GM18870 (cell line): ENCODE data around the gene PDE11A.

Source experiments
- ATAC-seq: cut with Tn5 transposase; IDR thresholded peaks from one replicate; pipeline ENCODE4 v1.9.1; 2021; ENCODE audit warnings: moderate library complexity; ENCODE audit not compliant: unreplicated experiment

The PDE11A gene

DNA sequence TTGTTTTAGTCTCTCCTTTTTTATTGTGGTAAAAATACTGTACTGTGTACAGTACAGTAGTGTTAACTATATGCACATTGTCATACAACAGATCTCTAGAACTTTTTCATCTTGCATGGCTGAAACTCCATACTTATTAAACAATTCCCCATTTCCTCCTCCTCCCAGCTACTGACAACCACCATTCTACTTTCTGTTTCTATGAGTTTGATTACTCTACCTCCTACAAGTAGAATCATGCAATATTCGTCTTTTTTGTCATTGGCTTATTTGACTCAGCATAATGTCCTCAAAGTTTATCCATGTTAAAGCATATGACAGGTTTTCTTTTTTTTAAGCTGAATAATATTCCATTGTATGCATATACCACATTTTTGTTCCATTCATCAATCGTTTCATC is 341.8 kb downstream of the PDE11A start:
- no peak for ATAC-seq

DNA sequence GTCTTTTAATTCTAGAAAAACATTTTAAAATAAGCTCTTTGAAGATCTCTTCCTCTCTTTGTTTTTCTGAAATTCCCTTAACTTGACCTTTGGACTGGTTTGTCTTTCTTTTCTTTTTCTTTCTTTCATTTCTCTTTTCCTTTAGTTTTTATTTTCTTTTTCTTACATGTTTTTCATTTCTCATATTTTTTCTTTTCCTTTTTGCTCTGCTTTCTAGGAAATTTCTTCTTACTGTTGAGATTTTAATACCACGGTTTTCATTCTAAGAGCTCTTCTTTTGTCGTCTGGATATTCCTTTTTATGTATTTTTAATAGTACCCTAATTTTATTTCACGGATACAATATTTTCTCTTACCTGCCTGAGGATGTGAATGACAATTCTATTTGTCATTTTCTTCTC is 342.2 kb downstream of the PDE11A start:
- no peak for ATAC-seq

DNA sequence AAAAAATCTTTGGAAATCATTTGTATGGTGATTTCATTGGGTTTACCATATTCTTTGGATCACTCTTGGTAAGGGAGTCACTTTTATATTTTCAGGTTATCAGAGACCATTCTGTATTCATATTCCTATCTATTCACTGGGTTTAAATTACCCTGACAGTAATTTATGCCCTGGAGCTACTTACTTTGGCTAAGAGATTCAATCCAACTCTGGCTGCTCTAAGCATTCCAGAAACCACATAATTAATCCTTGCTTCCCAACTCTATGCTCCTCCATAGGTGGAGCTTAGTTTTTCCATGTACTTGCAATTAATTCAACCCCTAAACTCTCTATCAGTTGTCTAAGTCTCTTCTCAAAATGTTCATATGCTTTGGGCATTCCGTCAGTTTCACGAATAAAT is 343.7 kb downstream of the PDE11A start:
- ATAC-seq, result no peak

DNA sequence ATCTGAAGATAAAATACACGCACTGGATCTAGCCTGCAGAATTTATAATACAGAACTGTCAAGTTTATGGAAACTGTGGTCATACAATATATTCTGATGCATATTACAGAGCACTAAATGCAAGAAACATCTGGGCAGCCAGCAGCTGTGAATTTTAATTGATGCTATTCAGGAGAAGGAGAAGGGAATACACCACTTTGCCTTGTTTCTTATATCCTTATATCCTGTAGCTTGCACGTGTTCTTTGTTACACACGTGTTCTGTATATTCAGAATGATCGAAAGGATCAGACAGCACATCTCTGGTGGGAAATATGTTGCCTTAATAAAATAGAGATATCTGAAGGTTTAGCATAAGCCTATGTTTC is 344.2 kb downstream of the PDE11A start:
- ATAC-seq, result no peak

DNA sequence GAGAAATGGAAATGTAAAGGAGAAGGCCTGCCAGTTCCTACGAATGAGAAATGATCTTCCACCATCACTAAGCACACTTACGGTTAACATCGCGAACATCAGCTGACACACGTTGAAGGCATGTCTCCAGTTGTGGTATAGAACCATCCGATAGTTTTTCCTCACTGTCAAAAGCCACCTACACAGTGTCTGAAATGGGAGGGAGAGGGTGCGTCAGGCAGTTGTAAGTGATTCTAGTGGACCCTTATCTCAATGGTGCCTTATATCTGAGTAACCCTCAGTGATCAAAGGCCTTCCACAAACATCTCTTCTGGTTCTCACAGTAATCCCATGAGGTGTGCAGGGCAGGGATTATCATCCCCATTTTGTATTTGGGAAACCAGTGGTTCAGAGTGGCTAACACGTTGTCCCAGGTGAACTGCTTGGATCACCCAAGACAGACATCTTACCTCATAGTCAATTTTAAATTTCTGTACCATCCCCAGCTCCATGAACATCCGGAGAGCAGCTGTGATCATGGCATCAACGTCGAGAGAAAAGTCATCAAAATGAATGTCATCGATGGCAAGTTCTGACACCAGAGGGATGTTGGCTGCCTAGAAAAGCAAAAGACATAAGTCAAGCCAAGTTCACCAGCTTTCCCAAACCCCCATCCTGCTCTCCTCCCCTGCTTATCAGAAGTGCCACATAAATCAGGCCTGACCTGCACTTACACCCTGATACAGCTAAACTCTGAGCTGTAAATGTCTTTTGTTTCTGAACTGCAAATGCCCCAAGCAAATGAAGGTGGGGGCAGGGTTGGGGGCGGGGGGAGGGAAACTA is 344.8 kb downstream of the PDE11A start:
- ATAC-seq, result no peak

DNA sequence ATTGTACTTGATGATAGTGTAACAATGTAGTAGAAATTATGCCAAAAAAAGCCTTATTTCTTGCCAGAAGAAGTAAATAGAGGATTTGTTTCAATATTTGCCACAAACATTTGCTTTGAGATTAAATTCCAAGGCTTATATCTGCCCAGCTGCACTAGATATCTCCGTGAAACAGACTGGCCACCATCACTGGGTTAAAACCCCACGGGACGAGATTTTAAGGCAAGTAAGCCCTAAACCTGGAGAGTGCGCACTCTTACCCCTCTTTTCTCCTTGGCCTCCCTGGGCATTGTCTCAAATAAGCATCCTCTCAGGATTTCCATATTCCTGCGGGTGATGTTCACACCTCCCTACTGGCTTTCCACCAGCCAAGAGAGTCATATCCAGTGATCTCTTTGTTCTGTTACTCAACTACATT is 345.6 kb downstream of the PDE11A start:
- ATAC-seq, result no peak

DNA sequence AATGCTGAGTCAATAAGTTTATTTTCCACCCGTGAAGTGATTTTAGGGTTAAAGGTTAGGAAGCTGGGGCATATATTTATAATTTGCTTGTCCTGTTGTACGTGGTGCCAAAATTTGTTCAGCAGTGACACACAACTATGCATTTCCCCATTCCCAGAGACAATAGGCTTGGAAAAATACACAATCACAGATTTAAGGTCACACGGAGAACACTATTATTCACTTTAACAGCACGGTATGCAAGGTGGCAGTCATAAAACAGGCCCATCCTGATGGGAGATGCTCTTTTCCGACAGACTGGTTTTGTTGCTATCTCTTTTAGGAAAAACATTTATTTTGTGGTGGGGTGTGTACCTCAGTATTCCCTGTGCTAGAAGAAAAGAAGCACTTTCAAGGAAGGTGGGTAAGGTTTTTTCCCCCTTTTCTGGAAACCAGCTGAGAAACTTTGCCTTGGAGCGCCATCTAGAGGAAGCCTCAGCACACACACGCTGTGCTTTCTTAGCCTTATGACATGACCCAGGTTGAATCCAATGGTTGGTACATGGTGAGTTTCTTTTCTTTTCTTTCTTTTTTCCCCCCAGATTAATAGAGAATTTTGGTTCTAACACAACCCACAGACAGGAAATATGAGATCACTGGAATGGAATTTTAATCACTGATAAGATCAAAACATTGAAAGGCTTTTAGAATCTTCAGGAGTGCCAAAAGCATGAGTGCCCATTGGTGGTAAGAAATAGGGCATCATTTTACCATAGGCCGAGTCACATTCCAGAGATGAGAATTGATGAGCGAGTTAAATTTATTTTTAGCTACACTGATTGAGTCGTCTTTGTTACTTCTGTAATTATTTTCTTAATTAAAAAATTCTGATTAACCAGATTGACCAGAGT is 347.9 kb downstream of the PDE11A start:
- ATAC-seq, result no peak

DNA sequence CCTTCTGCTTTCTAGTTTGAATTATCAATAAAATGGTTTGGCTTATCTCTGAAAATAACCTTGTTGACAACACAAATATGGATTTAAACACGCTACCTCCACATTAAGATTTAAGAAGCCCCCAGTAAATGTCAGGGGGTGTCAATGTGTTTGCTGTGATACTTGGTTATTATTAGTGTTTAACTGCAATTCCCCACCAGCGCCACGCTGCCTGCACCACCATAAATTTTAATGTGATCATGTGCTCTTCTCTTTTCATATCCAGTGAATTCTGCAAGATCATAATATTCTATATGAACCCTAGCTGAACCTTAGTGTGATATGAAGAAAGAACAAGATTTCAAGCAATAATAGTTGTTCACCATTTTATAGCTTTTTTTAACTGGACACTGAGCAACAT is 349.3 kb downstream of the PDE11A start:
- no peak for ATAC-seq

DNA sequence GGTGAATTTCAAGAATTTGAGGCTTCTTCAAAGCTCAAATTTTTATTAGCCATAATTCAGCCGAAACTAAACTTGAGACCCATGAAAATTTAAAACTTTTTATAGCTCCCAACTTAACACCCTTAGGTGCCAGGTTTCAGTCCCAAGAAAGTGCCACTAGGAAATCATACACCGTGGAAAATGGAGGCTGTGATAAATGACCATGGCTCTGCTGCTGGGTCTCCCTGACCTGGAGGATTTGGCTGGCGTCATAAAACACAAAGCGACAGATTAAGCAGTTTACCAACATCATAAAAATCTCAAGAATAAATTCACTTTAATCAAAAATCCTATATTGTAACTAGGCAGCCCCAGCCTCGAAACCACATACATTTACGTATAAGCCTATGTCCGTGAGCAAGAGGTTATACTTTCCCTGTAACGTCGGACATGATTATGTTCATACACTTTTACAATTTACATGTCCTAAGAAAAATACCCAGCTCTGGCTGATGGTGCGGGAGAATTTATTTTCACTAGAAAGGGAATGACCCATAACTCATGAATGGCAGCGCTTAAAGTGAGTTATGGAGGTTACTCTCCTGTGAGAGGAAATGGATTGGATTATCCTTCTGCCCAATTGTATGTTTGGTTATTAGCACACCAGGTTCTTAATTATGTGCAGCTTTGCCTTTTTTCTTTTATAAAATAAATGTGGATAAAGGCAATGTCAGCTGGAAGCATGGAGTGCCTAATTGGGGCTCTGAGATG is 350.6 kb downstream of the PDE11A start:
- ATAC-seq, result no peak

DNA sequence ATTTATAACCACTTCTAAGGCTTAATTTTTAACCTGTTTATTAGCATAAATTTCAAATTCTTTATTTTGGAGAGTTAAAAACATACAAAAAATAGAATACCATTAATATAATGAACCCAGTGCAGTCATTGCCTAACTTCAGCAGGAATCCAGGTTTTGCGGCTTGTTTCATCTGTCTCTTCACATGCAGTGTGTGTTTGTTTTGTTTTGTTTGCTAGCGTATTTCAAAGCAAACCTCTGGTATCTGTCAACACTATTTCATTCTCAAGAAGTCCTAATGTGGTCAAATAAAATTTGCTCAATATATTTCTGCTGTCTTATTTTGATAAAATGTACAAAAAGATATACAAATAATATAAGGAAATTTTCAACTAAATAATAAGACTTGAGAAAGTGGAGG is 351.5 kb downstream of the PDE11A start:
- ATAC-seq, result no peak

DNA sequence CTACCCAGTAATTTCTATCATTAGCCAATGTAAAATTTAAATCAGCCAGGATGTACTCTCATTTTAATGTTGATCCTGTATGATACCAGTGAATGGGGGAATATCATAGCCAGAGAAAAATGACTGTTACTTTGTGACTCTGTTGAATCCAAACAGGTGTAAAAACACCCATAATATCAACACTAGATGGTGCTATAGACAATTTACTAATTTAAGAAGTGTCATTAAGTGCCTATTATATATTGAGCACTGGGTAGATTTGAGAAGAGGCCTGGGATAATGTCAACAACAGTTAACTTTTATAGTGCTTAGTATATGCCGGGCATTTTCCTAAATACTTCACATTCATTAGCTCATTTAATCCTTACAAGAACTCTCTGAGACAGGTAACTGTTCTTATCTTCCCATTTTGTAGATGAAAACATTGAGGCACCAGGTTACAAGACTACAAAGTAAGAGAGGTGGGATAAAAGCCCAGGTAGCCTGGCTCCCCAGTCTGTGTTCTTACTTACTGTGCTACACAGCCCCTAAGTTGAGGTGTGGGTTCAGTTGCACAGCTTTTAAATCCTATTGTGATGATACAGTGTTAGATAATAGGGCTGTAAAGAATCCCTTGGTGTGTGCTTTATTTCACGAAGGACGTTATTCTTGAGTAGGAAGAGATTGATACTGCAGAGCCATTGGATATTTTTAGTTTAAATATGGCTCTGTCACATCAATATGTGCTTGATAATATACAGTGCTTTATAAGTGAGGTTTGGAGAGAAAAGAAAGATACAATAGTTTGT is 354.6 kb downstream of the PDE11A start:
- no peak for ATAC-seq

DNA sequence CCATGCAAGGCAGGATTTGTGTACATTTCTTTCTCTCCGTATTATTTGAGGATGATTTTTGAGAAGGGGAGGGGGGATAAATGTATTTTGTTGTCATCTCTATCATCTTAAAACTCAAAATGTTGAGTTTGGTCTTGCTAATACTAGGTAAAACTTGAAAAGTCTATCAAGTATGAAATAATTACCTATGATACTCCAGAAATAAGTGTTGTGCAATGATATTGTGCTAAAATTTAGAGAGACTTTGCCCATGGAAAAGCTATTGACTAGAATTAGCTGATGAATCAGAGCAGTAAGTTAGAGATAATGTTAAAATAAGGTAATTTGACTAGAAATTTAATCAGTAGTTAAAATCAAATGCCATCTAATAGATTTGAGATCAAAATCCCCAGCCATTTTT is 356.1 kb downstream of the PDE11A start:
- no peak for ATAC-seq

DNA sequence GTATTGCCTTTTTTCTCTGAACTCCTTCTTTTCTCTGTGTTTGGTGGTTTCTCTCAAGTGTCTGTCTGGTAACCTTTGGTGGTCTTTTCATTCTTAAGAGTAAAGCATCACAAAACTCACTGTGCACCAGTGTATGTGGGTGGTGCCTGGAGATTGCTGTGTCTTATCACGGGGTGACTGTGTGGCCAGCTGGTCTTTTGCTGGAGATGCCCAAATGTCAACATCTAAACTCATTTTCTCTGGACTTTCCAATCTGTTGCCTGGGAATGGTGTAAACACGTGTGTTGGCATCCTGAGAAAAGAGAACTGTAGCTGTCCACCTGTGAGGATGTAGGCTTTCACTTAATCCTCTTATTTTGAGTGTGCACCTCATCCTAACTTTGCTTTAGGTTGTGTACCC is 356.8 kb downstream of the PDE11A start:
- no peak for ATAC-seq

DNA sequence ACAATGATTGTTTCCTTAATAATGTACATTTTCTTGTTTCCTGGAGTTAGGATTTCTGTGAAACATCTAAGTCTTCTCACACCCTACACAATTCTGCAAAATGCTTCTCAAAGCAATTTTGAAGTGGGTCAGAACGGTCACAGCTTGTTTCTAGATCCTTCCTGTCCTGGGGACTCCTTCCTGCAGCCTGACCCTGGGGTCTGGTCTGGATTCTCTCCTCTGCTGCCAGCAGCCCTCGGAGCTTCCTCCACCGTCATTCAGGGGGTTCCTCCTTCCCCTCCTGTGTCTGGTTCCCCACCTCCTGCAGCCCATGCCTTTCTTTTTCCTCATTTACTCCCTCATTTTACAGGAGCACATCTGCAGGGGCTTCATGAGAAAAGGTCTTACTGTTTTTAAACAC is 357.9 kb downstream of the PDE11A start:
- no peak for ATAC-seq

DNA sequence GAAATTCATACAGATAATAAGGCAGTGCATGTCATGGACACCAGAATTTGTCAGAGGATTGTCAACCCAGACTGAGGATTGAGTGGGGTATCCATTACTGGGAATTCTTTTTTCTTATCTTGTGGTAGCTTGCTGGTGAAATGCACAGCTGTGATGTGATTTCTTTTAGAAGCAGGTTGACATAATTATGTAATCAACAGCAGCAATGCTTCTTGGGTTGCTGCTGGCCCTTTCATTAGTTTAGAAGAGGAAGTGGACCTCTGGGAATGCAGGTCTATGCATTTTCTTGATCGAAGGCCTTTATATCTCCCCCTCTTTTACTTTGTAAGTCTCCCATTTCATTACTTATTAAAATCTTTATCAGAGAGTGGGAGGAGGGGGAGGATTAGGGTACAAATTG is 360.1 kb downstream of the PDE11A start:
- no peak for ATAC-seq

DNA sequence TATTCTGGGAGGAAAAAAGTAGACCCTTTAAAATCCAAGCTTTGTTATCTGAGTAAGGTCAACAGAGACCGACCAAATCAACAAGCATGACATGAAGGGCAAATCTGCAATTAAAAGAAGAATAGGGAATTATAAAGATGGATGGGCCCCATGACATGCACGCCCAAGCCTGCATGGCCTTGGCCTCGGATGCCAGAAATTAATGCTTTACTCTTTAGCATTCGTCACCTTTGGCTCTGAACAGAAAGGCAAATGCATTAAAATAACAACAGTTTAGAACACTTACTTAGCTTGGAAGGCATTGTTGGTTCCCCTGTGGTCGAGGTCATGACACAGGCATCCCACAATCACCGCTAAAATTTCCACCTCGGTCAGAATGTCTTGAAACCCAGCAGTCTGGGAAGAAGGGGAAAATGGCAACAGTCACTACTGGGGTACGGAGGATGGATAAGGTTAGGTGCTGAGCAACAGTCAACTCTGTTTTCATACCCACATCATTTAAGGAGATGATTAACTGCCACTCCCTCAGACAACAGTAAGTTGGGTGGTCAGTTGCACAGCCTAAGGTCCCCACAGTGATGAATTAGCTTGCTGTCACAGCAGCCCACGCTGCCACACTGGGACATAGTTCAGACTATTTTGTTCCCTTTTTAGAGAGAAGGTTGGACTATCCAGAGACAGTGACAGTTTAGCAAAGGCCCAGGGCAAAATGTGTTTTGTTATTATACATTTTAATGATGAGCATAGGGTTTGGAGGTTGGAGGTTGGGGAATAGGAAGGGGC is 360.9 kb downstream of the PDE11A start:
- no peak for ATAC-seq

DNA sequence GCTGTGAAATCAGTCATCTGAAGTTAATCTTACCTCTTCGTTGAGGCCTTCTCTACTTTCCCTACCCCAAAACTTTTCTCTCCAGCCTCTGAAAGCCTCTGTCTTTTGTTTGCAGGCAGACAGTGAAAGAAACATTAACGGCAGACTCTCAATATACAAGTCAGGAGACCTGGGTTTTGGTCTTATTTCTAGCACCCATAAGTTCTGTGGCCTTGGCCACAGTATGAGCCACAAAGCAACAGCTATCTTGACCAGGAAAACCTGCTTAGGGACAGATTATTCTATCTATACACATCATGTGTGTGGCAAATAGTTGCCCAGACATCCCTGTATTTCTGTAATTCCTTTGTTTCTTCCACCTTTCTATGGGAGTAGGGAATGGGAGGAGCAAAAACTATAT is 361.7 kb downstream of the PDE11A start:
- ATAC-seq, result no peak

DNA sequence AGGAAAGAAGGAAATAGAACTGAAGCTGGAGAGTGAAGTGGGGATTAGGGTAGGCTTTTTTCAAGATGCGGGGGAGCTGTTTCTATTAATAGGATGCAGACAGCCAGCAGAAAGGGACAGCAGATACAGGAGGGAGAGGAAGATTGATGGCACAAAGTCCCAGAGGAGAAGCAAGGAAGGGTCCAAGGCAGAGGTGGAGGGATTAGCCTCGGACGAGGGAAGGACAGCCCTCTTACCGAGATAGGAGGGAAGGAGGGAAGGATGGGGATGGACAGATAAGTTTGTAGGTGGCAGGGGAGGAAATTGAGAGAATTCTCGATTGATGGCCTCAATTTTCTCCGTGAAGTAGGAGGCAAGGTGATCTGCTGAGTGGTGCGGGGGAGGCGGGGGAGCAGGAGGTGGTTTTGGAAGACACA is 362.6 kb downstream of the PDE11A start:
- ATAC-seq, result no peak

DNA sequence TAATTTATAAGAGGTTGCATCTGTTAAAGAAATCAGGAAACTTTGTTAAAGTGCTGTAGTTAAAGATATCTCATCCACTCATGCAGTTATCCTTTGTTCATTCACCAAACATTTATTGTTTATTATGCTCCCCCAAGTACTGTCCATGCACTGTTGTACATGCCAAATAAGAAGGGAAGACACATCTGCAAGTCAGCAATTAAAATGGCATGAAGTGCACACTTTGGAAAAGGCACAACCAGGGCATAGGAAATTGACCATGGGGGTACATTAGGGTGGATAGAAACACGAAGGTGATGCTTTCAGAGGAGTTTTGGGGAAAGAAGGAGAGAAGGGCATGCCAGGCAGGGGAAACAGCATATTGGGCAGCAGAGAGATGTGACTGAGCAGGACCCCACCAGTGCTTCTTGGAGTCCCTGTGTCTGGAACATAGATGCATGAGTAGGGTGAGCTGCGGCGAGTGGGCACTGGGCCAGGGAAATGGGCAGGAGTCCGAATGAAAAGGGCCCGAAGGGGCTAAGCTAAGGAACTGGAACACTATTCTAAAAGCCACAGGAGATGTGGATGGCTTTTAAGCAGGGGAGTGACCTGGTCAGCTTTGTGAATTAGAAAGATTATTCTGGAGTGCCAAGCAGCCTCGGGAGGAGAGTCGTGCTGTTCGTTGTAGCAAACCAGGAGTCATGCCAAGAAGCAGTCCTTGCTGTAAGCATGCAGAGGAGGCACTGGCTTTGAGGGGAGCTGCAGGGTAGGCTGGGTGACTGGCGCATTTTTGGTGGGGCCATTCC is 363.7 kb downstream of the PDE11A start:
- ATAC-seq, result no peak
